IPS-15b (cell line): Measurements from ENCODE around the gene SRPK2.

Experiments used
- H3K27me3 ChIP-seq: one replicate; pipeline ENCODE4 v1.6.1; 2013; ENCODE audit warnings: low read length; ENCODE audit not compliant: control insufficient read depth, insufficient read depth
- H3K36me3 ChIP-seq: one replicate; pipeline ENCODE4 v1.6.1; 2013; ENCODE audit warnings: low read length; ENCODE audit not compliant: control insufficient read depth, insufficient read depth
- H3K4me1 ChIP-seq: one replicate; pipeline ENCODE4 v1.6.1; 2013; ENCODE audit warnings: mild to moderate bottlenecking, low read length; ENCODE audit not compliant: control insufficient read depth, insufficient read depth
- H3K4me3 ChIP-seq: one replicate; pipeline ENCODE4 v1.5.1; 2013; ENCODE audit warnings: low read depth, low read length
- H3K9ac ChIP-seq: one replicate; pipeline ENCODE4 v1.6.1; 2013; ENCODE audit warnings: low read depth, mild to moderate bottlenecking, low read length
- H3K9me3 ChIP-seq: one replicate; pipeline ENCODE4 v1.6.1; 2013; ENCODE audit warnings: mild to moderate bottlenecking, low read length; ENCODE audit not compliant: control insufficient read depth, insufficient read depth

SRPK2 gene

GRCh38 chr7:105187302-105188169 lies 201.2 kb downstream of the SRPK2 start:
- no peaks in the 10 kb centered on the region for H3K36me3 ChIP-seq
- H3K4me1 ChIP-seq = no peaks in the 10 kb centered on the region
- H3K4me3 ChIP-seq = no peak overlapping the region
- no peaks in the 10 kb centered on the region for H3K27me3 ChIP-seq
- no peak overlapping the region for H3K9ac ChIP-seq
- H3K9me3 ChIP-seq = no peaks in the 10 kb centered on the region

GRCh38 chr7:105185290-105186010 lies 203.3 kb downstream of the SRPK2 start:
- Histone ChIP-seq H3K4me3 (no peak overlapping the region), H3K27me3 (no peaks in the 10 kb centered on the region), H3K36me3 (no peaks in the 10 kb centered on the region), H3K9me3 (no peaks in the 10 kb centered on the region), H3K4me1 (no peaks in the 10 kb centered on the region), H3K9ac (no peak overlapping the region)

GRCh38 chr7:105180002-105180401 lies 208.7 kb downstream of the SRPK2 start:
- no peaks in the 10 kb centered on the region for H3K36me3 ChIP-seq
- no peaks in the 10 kb centered on the region for H3K9me3 ChIP-seq
- H3K4me1 ChIP-seq = no peaks in the 10 kb centered on the region
- no peak overlapping the region for H3K4me3 ChIP-seq
- H3K27me3 ChIP-seq = no peaks in the 10 kb centered on the region
- no peak overlapping the region for H3K9ac ChIP-seq

GRCh38 chr7:105178928-105179541 lies 209.7 kb downstream of the SRPK2 start:
- Histone ChIP-seq H3K9me3 (no peaks in the 10 kb centered on the region), H3K36me3 (no peaks in the 10 kb centered on the region), H3K27me3 (no peaks in the 10 kb centered on the region), H3K4me1 (no peaks in the 10 kb centered on the region), H3K9ac (no peak overlapping the region), H3K4me3 (no peak overlapping the region)

GRCh38 chr7:105178177-105178576 lies 210.5 kb downstream of the SRPK2 start:
- no peaks in the 10 kb centered on the region for H3K4me1 ChIP-seq
- no peak overlapping the region for H3K4me3 ChIP-seq
- no peaks in the 10 kb centered on the region for H3K27me3 ChIP-seq
- no peaks in the 10 kb centered on the region for H3K9me3 ChIP-seq
- no peaks in the 10 kb centered on the region for H3K36me3 ChIP-seq
- no peak overlapping the region for H3K9ac ChIP-seq

GRCh38 chr7:105177026-105177425 lies 211.7 kb downstream of the SRPK2 start:
- Histone ChIP-seq H3K9ac (no peak overlapping the region), H3K4me1 (no peaks in the 10 kb centered on the region)

GRCh38 chr7:105173586-105173985 lies 215.1 kb downstream of the SRPK2 start:
- no peaks in the 10 kb centered on the region for H3K36me3 ChIP-seq
- no peaks in the 10 kb centered on the region for H3K4me1 ChIP-seq
- no peaks in the 10 kb centered on the region for H3K9me3 ChIP-seq
- no peaks in the 10 kb centered on the region for H3K27me3 ChIP-seq
- no peak overlapping the region for H3K4me3 ChIP-seq
- no peak overlapping the region for H3K9ac ChIP-seq

More at GRCh38 chr7:105177026-105177425, 211.7 kb downstream of the SRPK2 start:
- H3K36me3 ChIP-seq = no peaks in the 10 kb centered on the region
- H3K4me3 ChIP-seq = no peak overlapping the region
- no peaks in the 10 kb centered on the region for H3K27me3 ChIP-seq
- no peaks in the 10 kb centered on the region for H3K9me3 ChIP-seq

GRCh38 chr7:105164751-105165150 lies 224.0 kb downstream of the SRPK2 start:
- no peaks in the 10 kb centered on the region for H3K9me3 ChIP-seq
- no peaks in the 10 kb centered on the region for H3K4me1 ChIP-seq
- H3K4me3 ChIP-seq = no peak overlapping the region
- H3K27me3 ChIP-seq = no peaks in the 10 kb centered on the region
- H3K36me3 ChIP-seq = peaks cover 4% of the 10 kb centered on the region
- no peak overlapping the region for H3K9ac ChIP-seq

GRCh38 chr7:105163718-105164117 lies 225.0 kb downstream of the SRPK2 start:
- H3K4me1 ChIP-seq = no peaks in the 10 kb centered on the region
- no peaks in the 10 kb centered on the region for H3K27me3 ChIP-seq
- H3K9ac ChIP-seq = no peak overlapping the region
- H3K9me3 ChIP-seq = no peaks in the 10 kb centered on the region
- no peak overlapping the region for H3K4me3 ChIP-seq
- H3K36me3 ChIP-seq = peaks cover 4% of the 10 kb centered on the region

GRCh38 chr7:105161366-105161765 lies 227.4 kb downstream of the SRPK2 start:
- no peaks in the 10 kb centered on the region for H3K9me3 ChIP-seq
- H3K4me1 ChIP-seq = no peaks in the 10 kb centered on the region
- no peaks in the 10 kb centered on the region for H3K27me3 ChIP-seq
- H3K36me3 ChIP-seq = peaks cover 4% of the 10 kb centered on the region
- no peak overlapping the region for H3K4me3 ChIP-seq
- H3K9ac ChIP-seq = no peak overlapping the region

- H3K36me3 ChIP-seq = no peaks in the 10 kb centered on the region
These were observed 231.4 kb downstream of the SRPK2 start for GRCh38 chr7:105157278-105157677.

More at GRCh38 chr7:105157278-105157677, 231.4 kb downstream of the SRPK2 start:
- Histone ChIP-seq H3K27me3 (no peaks in the 10 kb centered on the region), H3K4me3 (no peak overlapping the region), H3K4me1 (no peaks in the 10 kb centered on the region), H3K9ac (no peak overlapping the region), H3K9me3 (no peaks in the 10 kb centered on the region)
